ENCODE data around the gene FLVCR1. TPM values are rescaled to one million over a fixed set of nuclear protein-coding genes. Genes with fewer than 3 reads are reported as not detected.
"Not testable (repeated sequence)": the region's sequence is repeated elsewhere in the genome, so short reads cannot be mapped to it uniquely, and the experiment has no call there.

Gene FLVCR1
- total RNA-seq, 1 donor from 2014 or later, result 9.2 TPM

DNA sequence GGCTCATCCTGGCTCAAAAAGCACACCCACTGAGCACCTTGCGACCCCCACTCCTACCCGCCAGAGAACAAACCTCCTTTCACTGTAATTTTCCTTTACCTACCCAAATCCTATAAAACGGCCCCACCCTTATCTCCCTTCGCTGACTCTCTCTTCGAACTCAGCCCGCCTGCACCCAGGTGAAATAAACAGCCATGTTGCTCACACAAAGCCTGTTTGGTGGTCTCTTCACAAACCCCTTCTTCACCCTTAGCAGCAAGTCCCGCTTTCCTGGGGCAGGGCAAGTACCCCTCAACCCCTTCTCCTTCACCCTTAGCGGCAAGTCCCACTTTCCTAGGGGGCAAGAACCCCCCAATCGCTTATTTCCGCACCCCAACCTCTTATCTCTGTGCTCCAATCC, 52.1 kb downstream of the FLVCR1 start:
- ATAC-seq; DNase-seq (ENCODE audit: low spot score); intact Hi-C loops (cut with DNase I): not testable (repeated sequence)

DNA sequence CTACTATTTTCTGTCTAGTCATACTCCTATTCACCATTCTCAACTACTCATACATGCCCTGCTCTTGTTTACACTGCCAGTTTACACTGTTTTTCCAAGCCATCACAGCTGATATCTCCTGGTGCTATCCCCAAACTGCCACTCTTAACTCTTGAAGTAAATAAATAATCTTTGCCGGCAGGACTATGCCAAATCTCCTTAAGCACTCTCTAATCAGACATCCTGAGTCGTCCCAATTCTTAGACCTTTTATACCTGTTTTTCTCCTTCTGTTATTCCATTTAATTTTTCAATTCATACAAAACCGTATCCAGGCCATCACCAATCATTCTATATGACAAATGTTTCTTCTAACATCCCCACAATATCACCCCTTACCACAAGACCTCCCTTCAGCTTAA, 55.6 kb downstream of the FLVCR1 start:
- DNase-seq (ENCODE audit: low spot score); ATAC-seq; intact Hi-C loops (cut with DNase I): not testable (repeated sequence)

GRCh38 chr1:212914110-212914509, 56.0 kb downstream of the FLVCR1 start:
- intact Hi-C loops (cut with DNase I); DNase-seq (ENCODE audit: low spot score); ATAC-seq: not testable (repeated sequence)

GRCh38 chr1:212914789-212915188, 56.7 kb downstream of the FLVCR1 start:
- intact Hi-C loops (cut with DNase I), result no loop called here
- DNase-seq (ENCODE audit: low spot score) (no peak), ATAC-seq (no peak)

GRCh38 chr1:212915245-212916091, 57.4 kb downstream of the FLVCR1 start:
- ATAC-seq (peak; percentile 32), DNase-seq (ENCODE audit: low spot score) (no peak)
- intact Hi-C loops (cut with DNase I), result no loop called here

- peak; percentile 84 for ATAC-seq
- intact Hi-C loops (cut with DNase I), result no loop called here
- peak; percentile 67 for DNase-seq (ENCODE audit: low spot score)
These were observed 58.5 kb downstream of the FLVCR1 start for GRCh38 chr1:212916481-212917133.

DNA sequence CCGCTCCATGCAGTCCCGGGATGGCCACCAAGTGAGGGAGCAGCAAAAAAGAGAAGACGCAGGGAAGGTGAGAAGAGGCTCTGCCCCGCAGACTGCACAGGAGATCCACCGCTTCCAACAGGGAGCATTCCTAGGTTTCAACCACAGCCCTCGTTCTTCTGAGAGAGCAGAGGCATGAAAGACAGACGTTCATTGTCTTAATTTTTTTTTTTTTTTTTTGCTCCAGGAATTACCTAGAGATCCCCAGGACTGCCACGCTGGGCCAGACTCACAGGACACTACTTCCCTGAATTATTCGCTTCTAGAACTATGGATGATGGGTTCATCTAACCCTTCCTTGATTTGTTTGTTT, 59.0 kb downstream of the FLVCR1 start:
- intact Hi-C loops (cut with DNase I), result no loop called here
- no peak for DNase-seq (ENCODE audit: low spot score)

DNA sequence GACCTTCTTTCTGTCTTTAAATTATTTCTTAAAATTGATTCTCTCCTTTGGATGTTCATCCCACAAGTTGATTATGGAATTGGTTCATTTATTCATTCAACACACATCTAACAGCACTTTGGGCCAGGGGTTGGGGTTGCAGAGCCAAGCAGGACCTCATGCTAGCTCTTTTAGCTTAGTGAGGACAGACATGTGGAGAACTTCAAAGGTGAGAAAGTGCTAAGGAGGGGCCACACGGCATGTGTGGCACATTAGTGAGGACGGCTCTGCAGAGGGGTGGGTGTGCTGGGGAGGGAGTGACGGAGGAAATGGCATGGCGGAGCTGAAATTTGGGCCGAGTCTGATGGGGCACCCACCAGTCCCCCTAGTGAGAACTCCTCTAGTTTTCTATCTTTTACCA, 59.8 kb downstream of the FLVCR1 start:
- DNase-seq (ENCODE audit: low spot score), result no peak
- no peak for ATAC-seq
- intact Hi-C loops (cut with DNase I), result no loop called here

More for the DNA sequence above, 59.0 kb downstream of the FLVCR1 start:
- no peak for ATAC-seq

GRCh38 chr1:212918824-212919223, 60.7 kb downstream of the FLVCR1 start:
- ATAC-seq (no peak), DNase-seq (ENCODE audit: low spot score) (no peak)
- intact Hi-C loops (cut with DNase I), result no loop called here

GRCh38 chr1:212920246-212920645, 62.2 kb downstream of the FLVCR1 start:
- intact Hi-C loops (cut with DNase I), result no loop called here
- ATAC-seq (no peak), DNase-seq (ENCODE audit: low spot score) (no peak)

- ATAC-seq (no peak), DNase-seq (ENCODE audit: low spot score) (no peak)
- intact Hi-C loops (cut with DNase I), result no loop called here
These were observed 62.8 kb downstream of the FLVCR1 start for GRCh38 chr1:212920896-212921295.

DNA sequence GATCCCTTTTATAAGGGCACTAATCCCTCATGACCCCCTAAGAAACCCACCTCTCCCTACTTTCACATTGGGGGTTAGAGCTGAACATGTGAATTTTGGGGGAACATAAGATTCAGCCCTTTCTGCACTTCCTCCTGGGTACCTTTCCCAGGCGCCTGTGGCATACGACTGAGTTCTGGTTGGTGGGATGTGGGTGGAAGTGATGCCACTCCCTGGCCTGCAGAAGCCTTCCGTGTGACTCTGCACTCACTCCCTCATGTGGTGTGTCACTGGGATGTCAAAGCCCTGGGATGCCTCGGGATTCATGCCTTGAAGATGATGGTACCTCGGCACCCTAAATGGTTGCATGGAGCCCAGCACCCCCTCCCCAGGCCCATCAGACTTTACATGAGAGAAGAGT, 63.9 kb downstream of the FLVCR1 start:
- intact Hi-C loops (cut with DNase I), result no loop called here
- no peak for DNase-seq (ENCODE audit: low spot score)
- ATAC-seq, result no peak

GRCh38 chr1:212926372-212926771, 68.3 kb downstream of the FLVCR1 start:
- intact Hi-C loops (cut with DNase I), result no loop called here
- no peak for ATAC-seq
- DNase-seq (ENCODE audit: low spot score), result no peak

DNA sequence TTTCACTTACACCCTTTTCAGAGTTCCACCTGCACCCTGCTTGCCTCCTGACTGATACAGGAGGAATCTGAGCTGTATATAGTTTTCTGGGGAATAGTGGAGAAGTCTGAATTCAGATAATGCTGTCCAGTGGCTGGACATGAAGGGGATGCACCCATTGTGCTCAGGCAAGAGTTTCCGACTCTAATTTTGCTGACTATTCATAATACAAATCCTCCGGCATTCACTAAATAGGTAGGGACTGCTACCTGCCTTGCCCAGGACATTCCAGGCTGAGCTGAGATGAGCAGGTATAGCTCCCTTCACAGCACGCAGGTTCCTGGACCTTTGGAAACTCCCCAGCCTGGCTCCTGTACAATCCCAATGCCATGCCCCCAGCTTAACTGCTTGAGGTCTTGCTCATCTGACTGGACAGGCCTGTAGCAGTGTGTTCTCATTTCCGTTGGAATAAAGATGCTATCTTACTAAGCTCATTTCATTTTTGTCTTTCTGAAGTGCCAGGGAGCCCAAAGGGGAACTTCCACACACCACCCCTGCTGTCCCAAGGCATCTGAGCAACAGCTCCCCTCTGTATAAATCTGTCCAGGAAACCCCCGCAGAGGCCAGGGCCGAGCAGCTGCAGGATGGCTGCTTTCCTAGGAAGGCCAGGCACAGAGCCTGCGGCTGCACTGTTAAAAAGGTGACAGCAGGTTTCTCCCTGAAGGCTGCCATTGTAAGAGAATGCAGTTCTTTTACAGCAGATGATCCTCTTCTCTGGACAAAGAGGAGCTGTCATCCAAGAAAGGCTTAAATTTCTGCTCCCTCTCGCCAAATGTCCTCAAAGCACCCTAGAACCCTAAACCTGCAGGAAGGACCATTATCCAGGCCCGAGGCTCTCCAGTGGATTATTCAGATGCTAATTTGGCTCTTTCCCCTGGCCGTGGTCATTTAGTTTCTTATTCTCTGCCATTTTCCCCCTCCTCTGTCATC, 70.5 kb downstream of the FLVCR1 start:
- DNase-seq (ENCODE audit: low spot score), result no peak
- intact Hi-C loops (cut with DNase I), result no loop called here
- no peak for ATAC-seq

GRCh38 chr1:212930986-212931678, 73.1 kb downstream of the FLVCR1 start:
- ATAC-seq, result no peak
- no peak for DNase-seq (ENCODE audit: low spot score)
- intact Hi-C loops (cut with DNase I), result no loop called here

- intact Hi-C loops (cut with DNase I), result no loop called here
- ATAC-seq (no peak), DNase-seq (ENCODE audit: low spot score) (no peak)
These were observed 75.9 kb downstream of the FLVCR1 start for GRCh38 chr1:212933815-212934471.

GRCh38 chr1:212935387-212935981, 77.4 kb downstream of the FLVCR1 start:
- intact Hi-C loops (cut with DNase I), result no loop called here
- ATAC-seq (no peak), DNase-seq (ENCODE audit: low spot score) (no peak)

DNA sequence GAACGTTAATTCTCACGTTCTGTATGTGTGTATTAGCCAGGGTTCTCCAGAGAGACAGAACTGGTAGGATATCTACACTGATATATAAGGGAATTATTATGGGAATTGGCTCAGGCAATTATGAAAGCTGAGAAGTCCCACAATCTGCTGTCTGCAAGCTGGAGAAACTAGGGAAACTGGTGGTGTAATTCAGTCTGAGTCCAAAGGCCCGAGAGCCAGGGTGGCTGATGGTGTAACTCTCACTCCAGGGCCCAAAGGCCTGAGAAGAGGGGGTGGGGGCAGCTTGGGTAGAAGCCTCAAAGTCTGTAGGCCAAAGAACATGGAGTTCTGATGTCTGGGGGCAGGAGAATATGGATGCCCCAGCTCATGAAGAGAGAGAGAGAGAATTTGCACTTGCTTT, 79.0 kb downstream of the FLVCR1 start:
- no peak for DNase-seq (ENCODE audit: low spot score)
- no peak for ATAC-seq

More for the DNA sequence above, 79.0 kb downstream of the FLVCR1 start:
- intact Hi-C loops (cut with DNase I), result no loop called here
